ENCODE measurements around the gene GNAL. TPM values are rescaled to one million over a fixed set of nuclear protein-coding genes. Genes with fewer than 3 reads are reported as not detected.
A peak's percentile ranks its signal among the peaks of the same experiment; 100 is the strongest.

GNAL gene
- total RNA-seq, 4 donors from 2014 or later: 22.8 to 30.4 (median 26.5) TPM

DNA sequence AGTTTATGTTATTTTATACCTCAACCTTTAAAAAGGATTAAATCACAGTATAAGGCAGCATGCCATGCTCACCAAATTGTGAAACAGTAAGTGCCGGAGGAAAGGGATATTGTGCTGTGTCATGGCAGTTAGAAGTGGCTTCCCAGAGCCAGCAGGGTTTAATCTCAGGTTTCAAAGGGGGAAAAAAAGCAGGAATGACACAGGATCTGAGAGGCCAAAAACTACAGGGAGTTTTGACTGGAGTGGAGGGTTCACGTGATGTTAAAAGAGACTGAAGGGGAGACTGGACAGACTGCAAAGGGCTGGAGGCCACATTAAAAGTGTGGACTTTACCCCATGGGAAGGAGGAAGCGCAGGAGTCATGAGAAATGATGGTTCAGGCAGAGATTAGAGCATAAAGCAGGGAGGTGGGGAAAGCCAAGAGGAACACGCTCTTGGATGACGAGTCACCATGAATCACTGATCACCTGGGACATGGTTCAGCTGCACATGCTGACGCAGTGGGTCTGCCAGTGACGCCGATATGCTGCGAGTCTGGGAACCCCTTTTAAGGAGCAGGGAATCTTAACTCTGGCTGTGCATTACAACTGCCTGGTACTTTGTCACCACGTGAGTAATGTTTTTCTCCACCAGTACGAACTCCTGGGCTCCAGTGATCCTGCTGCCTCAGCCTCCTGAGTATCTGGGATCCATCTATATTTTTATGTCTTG lies 168.3 kb downstream of the GNAL start:
- DNase-seq: peak; percentile 70 to 79
- H3K36me3 ChIP-seq: no peaks in the 10 kb centered on the region
- H3K27ac ChIP-seq: peak overlapping the region; percentile 79 to 94 (median 86)
- WGBS, 2 donors: 14 to 15% methylated on average over 11 of the region's 11 CpGs
- H3K4me3 ChIP-seq (replicated peaks in 1 of 3): no peak overlapping the region
- peak in 1 of 2 donors; percentile 71 for TF ChIP-seq POLR2A (IDR thresholded peaks at IDR 0.05)
- TF ChIP-seq, protein P1, sequence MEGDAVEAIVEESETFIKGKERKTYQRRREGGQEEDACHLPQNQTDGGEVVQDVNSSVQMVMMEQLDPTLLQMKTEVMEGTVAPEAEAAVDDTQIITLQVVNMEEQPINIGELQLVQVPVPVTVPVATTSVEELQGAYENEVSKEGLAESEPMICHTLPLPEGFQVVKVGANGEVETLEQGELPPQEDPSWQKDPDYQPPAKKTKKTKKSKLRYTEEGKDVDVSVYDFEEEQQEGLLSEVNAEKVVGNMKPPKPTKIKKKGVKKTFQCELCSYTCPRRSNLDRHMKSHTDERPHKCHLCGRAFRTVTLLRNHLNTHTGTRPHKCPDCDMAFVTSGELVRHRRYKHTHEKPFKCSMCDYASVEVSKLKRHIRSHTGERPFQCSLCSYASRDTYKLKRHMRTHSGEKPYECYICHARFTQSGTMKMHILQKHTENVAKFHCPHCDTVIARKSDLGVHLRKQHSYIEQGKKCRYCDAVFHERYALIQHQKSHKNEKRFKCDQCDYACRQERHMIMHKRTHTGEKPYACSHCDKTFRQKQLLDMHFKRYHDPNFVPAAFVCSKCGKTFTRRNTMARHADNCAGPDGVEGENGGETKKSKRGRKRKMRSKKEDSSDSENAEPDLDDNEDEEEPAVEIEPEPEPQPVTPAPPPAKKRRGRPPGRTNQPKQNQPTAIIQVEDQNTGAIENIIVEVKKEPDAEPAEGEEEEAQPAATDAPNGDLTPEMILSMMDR (IDR thresholded peaks at IDR 0.05): no peak
- intact Hi-C loops (cut with DNase I): loop anchor here (10.0 kb wide), 2 partner anchors 47 to 167 kb away; partner anchors contain the start of gene MPPE1
- no peaks in the 10 kb centered on the region for H3K9me3 ChIP-seq
- no peaks in the 10 kb centered on the region for H3K27me3 ChIP-seq
- peaks cover 58 to 78% of the 10 kb centered on the region in 2 donors for H3K4me1 ChIP-seq

DNA sequence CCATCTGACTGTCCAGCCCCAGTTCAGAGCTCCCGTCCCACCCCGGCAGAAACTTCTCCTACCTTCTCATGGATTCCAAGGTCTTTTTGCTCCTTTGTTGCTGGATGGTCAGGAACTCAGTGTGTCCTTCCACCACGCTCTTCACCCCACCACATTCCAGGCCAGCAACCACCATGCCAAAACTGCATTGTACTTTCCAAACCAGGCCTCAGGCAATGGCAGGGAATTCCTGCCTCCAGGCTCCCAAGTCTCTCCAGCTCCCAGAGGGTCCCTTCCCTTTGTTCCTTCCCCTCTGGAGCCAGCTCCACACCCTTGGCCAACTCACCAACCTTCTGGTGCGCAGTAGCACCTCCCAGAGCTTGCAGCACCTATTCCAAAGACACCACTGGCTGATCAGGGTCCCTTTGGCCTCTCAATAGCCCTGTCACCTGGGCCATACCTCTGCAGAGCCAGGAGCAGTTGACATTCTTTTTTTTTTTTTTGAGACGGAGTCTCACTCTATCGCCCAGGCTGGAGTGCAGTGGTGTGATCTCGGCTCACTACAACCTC lies 170.3 kb downstream of the GNAL start:
- Histone ChIP-seq H3K27ac (peak overlapping the region; percentile 38 to 94 (median 86)), H3K4me1 (peaks cover 44 to 72% of the 10 kb centered on the region in 2 donors), H3K9me3 (no peaks in the 10 kb centered on the region), H3K36me3 (no peaks in the 10 kb centered on the region), H3K27me3 (no peaks in the 10 kb centered on the region), H3K4me3 (replicated peaks in 1 of 3) (no peak overlapping the region)
- DNase-seq: peak in 1 of 2 donors; percentile 11
- intact Hi-C loops (cut with DNase I): loop anchor here (10.0 kb wide), 2 partner anchors 45 to 165 kb away; partner anchors contain the start of gene MPPE1
- WGBS, 2 donors: 91 to 96% methylated on average over 7 of the region's 7 CpGs
- no peak for TF ChIP-seq POLR2A (IDR thresholded peaks at IDR 0.05)
- TF ChIP-seq, protein P1 (IDR thresholded peaks at IDR 0.05): no peak

DNA sequence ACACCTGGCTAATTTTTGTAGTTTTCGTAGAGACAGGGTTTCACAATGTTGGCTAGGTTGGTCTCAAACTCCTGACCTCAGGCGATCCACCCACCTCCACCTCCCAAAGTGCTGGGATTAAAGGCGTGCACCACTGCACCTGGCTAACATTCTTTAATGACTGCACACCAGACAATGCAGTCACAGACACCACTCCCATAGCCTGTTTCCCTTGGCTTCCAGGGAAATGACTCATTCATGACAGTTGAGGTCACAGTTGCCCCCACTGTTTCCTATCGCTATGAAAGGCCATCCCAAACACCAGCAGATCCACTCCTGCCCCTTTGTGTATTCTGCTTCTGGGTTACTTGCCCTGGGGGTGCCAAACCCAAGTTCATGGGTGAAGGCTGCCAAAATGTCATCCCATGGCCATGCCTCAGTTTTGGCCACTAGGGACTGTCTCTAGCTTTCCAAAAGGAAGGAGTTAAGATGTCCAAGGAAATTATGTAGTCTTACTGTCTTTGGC lies 170.9 kb downstream of the GNAL start:
- Histone ChIP-seq H3K4me1 (peaks cover 44 to 76% of the 10 kb centered on the region in 2 donors), H3K9me3 (no peaks in the 10 kb centered on the region), H3K36me3 (no peaks in the 10 kb centered on the region), H3K4me3 (replicated peaks in 1 of 3) (no peak overlapping the region), H3K27me3 (no peaks in the 10 kb centered on the region), H3K27ac (peak overlapping the region; percentile 86 to 94 (median 87))
- 52 to 83% methylated on average over 4 of the region's 4 CpGs for WGBS, 2 donors
- peak; percentile 37 to 48 for DNase-seq
- no peak for TF ChIP-seq POLR2A (IDR thresholded peaks at IDR 0.05)
- TF ChIP-seq, protein P1 (IDR thresholded peaks at IDR 0.05): peak in 2 of 6 experiments; percentile 7 to 24
- intact Hi-C loops (cut with DNase I): loop anchor here (10.0 kb wide), 2 partner anchors 45 to 165 kb away; partner anchors contain the start of gene MPPE1

DNA sequence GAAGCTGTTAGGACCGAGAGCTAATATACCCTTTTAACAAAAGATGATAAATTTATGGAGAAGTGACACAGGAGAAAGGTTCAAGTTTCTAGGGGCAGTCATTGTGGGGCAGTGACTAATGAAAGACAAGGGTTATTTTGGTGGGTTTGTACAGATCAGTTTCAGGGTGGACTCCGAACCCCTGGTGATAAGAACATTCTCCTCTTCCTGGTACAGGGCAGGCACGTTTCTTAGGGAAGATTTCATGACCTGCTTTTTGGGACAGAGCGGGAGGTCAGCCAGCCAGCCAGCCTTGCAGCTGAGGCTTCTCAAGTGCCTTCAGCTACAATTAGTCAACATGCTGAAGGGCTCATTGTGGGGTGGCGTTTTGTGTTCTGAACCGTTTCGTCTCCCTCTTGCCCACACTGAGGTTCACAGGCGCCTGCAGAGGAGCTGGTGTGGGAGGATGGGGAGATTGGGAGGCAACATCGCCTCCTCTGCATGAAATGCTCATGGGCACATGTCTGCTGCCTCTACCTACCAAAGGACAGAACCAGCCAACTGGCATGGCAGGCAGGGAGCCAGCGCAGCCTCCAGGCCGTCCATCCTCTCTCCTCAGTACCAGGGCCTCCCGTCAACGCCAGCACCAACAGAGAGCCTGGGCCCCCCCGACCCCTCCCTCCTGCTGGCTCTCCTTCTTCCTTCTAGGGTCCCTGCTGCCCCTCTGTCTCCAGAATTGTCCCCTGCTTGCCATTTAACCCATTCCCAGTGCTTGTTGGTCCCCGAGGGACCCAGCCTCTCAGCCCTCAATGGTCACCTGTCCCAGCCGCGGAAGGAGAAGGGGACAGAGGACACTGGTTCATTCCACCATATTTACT lies 171.8 kb downstream of the GNAL start:
- H3K4me3 ChIP-seq (replicated peaks in 1 of 3): no peak overlapping the region
- H3K9me3 ChIP-seq: no peaks in the 10 kb centered on the region
- no peaks in the 10 kb centered on the region for H3K27me3 ChIP-seq
- no peaks in the 10 kb centered on the region for H3K36me3 ChIP-seq
- peak overlapping the region; percentile 86 to 94 (median 87) for H3K27ac ChIP-seq
- TF ChIP-seq, protein P1 (IDR thresholded peaks at IDR 0.05): no peak
- peak in 1 of 2 donors; percentile 49 for TF ChIP-seq POLR2A (IDR thresholded peaks at IDR 0.05)
- DNase-seq: peak; percentile 91 to 92
- peaks cover 44 to 77% of the 10 kb centered on the region in 2 donors for H3K4me1 ChIP-seq
- 65% methylated on average over 16 to 17 of the region's 17 CpGs for WGBS, 2 donors
- intact Hi-C loops (cut with DNase I): no loop called here

All from thyroid gland (tissue), 4 donors.